AG04450 (cell line): ENCODE data around the gene SLC12A1. TPM values are rescaled to one million over a fixed set of nuclear protein-coding genes. Genes with fewer than 3 reads are reported as not detected.
A peak's percentile ranks its signal among the peaks of the same experiment; 100 is the strongest.

Source experiments
- CTCF ChIA-PET: fragments of 300-600, 350-600 bp; formaldehyde crosslinking; extraction: SDS; loops from one replicate; lab custom pipeline; 2022; ENCODE audit warnings: antibody characterized with exemption, inconsistent platforms; lab: Charles Lee
- POLR2A ChIA-PET: fragments of 350-600 bp; formaldehyde crosslinking; extraction: SDS; loops from one replicate; lab custom pipeline; 2021; ENCODE audit warnings: antibody characterized with exemption, inconsistent platforms; lab: Yijun Ruan, JAX
- DNase-seq: peaks from one replicate; pipeline ENCODE4 v3.0.0-alpha.2; 2011; ENCODE audit warnings: low read depth, low spot score
- H3K27ac ChIP-seq: one replicate; pipeline ENCODE4 v1.5.1; 2012; ENCODE audit warnings: low read depth, low read length, control low read depth
- H3K27me3 ChIP-seq: one replicate; pipeline ENCODE4 v1.6.0; 2012; ENCODE audit warnings: low read length; ENCODE audit not compliant: control insufficient read depth, insufficient read depth
- H3K4me3 ChIP-seq: 2 replicates; pipeline ENCODE4 v1.5.1; 2011; ENCODE audit warnings: mild to moderate bottlenecking, low read depth, low read length, control low read depth
- H3K9me3 ChIP-seq: 2 replicates; pipeline ENCODE4 v1.5.1; 2012; ENCODE audit warnings: low read length; ENCODE audit not compliant: control insufficient read depth, insufficient read depth
- polyA plus RNA-seq: library from polyadenylated mRNA; depleted of rRNA; stranded (reverse); fragments of >200 nt; gene quantifications from 2 replicates; pipeline ENCODE4 v1.2.3, GENCODE V29; 2011
- TF ChIP-seq, protein P1 (sequence below): IDR thresholded peaks from 2 replicates; pipeline ENCODE4 v1.5.1; 2011; ENCODE audit warnings: low read depth, low read length, control low read depth, inconsistent platforms

SLC12A1 gene
- polyA plus RNA-seq, 1 experiment, result not detected

DNA sequence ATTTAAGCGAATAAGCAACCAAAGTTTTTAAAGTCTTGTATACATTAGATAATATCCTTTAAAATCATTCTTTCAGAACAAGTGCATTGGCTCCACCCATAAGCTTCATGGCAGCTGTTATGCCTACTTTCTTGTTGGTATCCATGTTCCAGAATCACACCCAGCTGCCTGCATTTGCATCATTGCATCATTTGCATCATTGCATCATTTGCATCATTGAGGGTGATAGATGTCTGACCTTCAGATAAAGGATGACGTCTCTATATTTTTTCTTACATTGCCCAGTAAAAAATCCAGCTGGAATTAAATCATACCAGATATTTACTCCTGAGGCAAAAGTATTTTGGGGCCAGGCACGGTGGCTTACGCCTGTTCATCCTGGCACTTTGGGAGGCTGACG is 42.3 kb downstream of the SLC12A1 start:
- DNase-seq, result no peak
- POLR2A ChIA-PET, result no interaction called here
- Histone ChIP-seq H3K4me3 (no peak overlapping the region), H3K27me3 (no peaks in the 10 kb centered on the region), H3K9me3 (no peaks in the 10 kb centered on the region), H3K27ac (no peak overlapping the region)
- CTCF ChIA-PET, result interaction anchor here (0.9 to 1.4 kb wide), 2 partner anchors 261 to 1053 kb away, joined by 3 to 10 read pairs; no protein-coding TSS in a partner anchor
- TF ChIP-seq, protein P1, sequence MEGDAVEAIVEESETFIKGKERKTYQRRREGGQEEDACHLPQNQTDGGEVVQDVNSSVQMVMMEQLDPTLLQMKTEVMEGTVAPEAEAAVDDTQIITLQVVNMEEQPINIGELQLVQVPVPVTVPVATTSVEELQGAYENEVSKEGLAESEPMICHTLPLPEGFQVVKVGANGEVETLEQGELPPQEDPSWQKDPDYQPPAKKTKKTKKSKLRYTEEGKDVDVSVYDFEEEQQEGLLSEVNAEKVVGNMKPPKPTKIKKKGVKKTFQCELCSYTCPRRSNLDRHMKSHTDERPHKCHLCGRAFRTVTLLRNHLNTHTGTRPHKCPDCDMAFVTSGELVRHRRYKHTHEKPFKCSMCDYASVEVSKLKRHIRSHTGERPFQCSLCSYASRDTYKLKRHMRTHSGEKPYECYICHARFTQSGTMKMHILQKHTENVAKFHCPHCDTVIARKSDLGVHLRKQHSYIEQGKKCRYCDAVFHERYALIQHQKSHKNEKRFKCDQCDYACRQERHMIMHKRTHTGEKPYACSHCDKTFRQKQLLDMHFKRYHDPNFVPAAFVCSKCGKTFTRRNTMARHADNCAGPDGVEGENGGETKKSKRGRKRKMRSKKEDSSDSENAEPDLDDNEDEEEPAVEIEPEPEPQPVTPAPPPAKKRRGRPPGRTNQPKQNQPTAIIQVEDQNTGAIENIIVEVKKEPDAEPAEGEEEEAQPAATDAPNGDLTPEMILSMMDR, result no peak

DNA sequence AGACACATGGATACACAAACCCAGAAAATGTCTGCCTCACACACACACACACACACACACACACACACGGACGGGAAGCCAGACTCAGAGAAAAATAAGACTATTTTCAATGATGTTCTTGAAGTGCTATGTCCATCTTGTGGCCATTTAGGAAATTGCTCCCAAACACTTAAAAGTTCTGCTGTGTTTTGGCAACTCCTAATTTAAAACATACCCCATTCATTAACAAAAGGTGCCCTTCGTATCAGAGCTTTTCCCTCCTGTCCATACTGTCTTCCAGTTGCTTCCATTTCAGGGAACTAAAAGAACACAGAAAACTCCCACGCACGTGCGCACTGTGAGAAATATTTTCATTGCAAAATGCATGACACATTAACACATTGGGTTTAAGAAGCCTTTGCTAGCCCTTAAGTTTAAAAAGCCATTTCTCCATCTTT is 44.6 kb downstream of the SLC12A1 start:
- Histone ChIP-seq H3K9me3 (no peaks in the 10 kb centered on the region), H3K4me3 (no peak overlapping the region), H3K27me3 (no peaks in the 10 kb centered on the region), H3K27ac (no peak overlapping the region)
- ChIA-PET POLR2A (no interaction called here), CTCF (interaction anchor here (0.6 to 2.6 kb wide), 11 partner anchors 8 to 1060 kb away, joined by 3 to 14 read pairs (median 4); no protein-coding TSS in a partner anchor)
- TF ChIP-seq, protein P1, result peak; percentile 76
- peak; percentile 42 for DNase-seq

DNA sequence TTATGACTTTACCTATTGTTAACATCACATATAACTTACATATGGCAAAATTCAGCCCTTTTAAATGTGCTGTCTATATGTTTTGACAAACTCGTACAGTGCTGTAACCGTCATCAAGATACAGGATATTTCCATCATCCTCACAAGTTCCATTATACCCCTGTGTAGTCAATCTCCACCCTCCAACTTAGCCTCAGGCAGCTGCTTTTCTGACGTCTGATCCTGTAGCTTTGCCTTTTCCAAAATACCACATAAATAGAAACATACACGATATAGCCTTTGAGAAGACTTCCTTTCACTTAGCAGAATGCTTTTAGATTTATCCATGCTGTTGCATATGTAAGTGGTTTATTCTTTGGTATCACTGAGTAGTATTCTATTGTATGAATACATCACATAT is 47.1 kb downstream of the SLC12A1 start:
- H3K27ac ChIP-seq, result no peak overlapping the region
- DNase-seq, result no peak
- TF ChIP-seq, protein P1, result no peak
- peaks cover 4% of the 10 kb centered on the region for H3K27me3 ChIP-seq
- CTCF ChIA-PET, result no interaction called here
- no peaks in the 10 kb centered on the region for H3K9me3 ChIP-seq
- POLR2A ChIA-PET, result no interaction called here
- no peak overlapping the region for H3K4me3 ChIP-seq

DNA sequence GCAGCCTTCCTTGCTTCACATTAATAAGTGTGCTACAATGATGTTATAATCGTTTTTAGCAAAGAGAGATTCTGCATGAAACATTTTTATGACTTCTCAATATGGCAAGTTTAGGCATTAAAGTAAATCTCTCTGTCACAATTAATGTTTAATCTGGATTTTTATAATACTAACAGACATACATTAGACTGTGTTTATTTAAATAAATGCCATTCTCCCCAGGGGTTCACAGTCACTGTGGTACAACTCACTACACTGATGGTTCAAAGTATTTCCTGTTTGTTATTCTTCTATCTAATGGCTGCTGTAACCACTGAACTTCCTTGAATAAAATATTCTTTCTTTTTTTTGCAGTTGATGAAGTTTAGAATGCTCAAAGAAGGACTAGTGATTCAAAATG is 59.0 kb downstream of the SLC12A1 start:
- Histone ChIP-seq H3K9me3 (no peaks in the 10 kb centered on the region), H3K27ac (no peak overlapping the region), H3K4me3 (no peak overlapping the region), H3K27me3 (no peaks in the 10 kb centered on the region)
- TF ChIP-seq, protein P1, result no peak
- POLR2A ChIA-PET, result interaction anchor here (0.5 kb wide), 1 partner anchor 305 kb away, joined by 4 read pairs; no protein-coding TSS in a partner anchor
- DNase-seq, result no peak
- CTCF ChIA-PET, result interaction anchor here (2.2 kb wide), 1 partner anchor 20 kb away, joined by 8 read pairs; no protein-coding TSS in a partner anchor

DNA sequence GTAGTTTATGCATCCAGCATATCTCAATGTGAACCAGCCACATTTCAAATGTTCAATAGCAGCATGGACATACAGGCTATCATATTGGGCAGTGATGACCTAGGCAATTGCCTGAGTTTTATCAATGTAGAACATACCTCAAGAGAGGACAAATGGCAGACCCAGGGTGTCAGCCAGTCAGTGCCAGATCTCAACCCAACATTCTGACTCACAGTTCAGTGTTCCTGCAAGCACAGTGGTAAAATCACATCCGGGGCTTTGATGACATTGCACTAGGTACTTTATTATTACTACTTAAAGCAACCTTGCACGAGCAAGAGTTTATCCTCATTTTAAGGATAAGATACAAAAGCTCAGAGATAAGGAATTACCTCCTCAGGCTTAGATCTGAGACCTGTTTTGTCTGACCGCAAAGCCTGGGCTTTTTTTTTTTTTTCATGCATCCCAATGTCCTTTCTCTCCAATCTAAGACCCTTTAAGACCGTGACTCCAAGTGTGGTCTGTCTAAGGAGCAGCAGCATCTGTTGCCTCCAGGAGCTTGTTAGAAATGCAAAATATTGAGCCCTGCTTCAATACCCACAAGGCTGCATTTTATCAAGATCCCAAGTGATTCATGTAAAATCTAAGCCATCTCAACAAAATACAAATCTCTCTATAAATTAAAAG is 60.1 kb downstream of the SLC12A1 start:
- Histone ChIP-seq H3K27ac (no peak overlapping the region), H3K9me3 (no peaks in the 10 kb centered on the region), H3K4me3 (no peak overlapping the region), H3K27me3 (no peaks in the 10 kb centered on the region)
- ChIA-PET CTCF (interaction anchor here (2.2 kb wide), 1 partner anchor 19 kb away, joined by 8 read pairs; no protein-coding TSS in a partner anchor), POLR2A (interaction anchor here (0.5 kb wide), 1 partner anchor 306 kb away, joined by 4 read pairs; no protein-coding TSS in a partner anchor)
- TF ChIP-seq, protein P1, result no peak
- DNase-seq, result no peak
